Measurements from ENCODE around the gene HSPA4L.

Gene HSPA4L

GRCh38 chr4:127782275-127783025, at the start of gene HSPA4L:
Gene HSPA4L (plus strand): TSS chr4:127782322. CDS start chr4:127782551, 229 bp downstream.
- peak; percentile 25 to 76 for ATAC-seq

- ATAC-seq, result no peak
These were observed 49.3 kb upstream of the HSPA4L start for GRCh38 chr4:127732623-127733328.

GRCh38 chr4:127734976-127735375, 47.1 kb upstream of the HSPA4L start:
- no peak for ATAC-seq

GRCh38 chr4:127737295-127737694, 44.8 kb upstream of the HSPA4L start:
- no peak for ATAC-seq

- no peak for ATAC-seq
These were observed 40.9 kb upstream of the HSPA4L start for GRCh38 chr4:127741247-127741646.

- ATAC-seq, result no peak
These were observed 34.2 kb upstream of the HSPA4L start for GRCh38 chr4:127747883-127748282.

GRCh38 chr4:127748957-127749356, 33.2 kb upstream of the HSPA4L start:
- ATAC-seq, result no peak

GRCh38 chr4:127756906-127757305, 25.2 kb upstream of the HSPA4L start:
- ATAC-seq, result no peak

GRCh38 chr4:127759228-127759820, 22.8 kb upstream of the HSPA4L start:
- no peak for ATAC-seq

GRCh38 chr4:127759893-127760292, 22.2 kb upstream of the HSPA4L start:
- no peak for ATAC-seq

- no peak for ATAC-seq
These were observed 10.4 kb upstream of the HSPA4L start for GRCh38 chr4:127771535-127772275.

- no peak for ATAC-seq
These were observed 9.1 kb upstream of the HSPA4L start for GRCh38 chr4:127772769-127773671.

GRCh38 chr4:127775843-127776242, 6.3 kb upstream of the HSPA4L start:
- ATAC-seq, result no peak

GRCh38 chr4:127776620-127777019, 5.5 kb upstream of the HSPA4L start:
- no peak for ATAC-seq

GRCh38 chr4:127777487-127777886, 4.6 kb upstream of the HSPA4L start:
- no peak for ATAC-seq

- ATAC-seq, result no peak
These were observed 4.0 kb upstream of the HSPA4L start for GRCh38 chr4:127778102-127778501.

GRCh38 chr4:127780598-127780997, 1.5 kb upstream of the HSPA4L start:
- ATAC-seq, result no peak

GRCh38 chr4:127781300-127782024, 660 bp upstream of the HSPA4L start:
- peak in 1 of 2 donors; percentile 9 for ATAC-seq

- ATAC-seq, result peak; percentile 30 to 79
These were observed 172 bp upstream of the HSPA4L start for GRCh38 chr4:127782025-127782274.

GRCh38 chr4:127783026-127783769, 1.1 kb downstream of the HSPA4L start:
- ATAC-seq, result peak; percentile 24 to 40
